ENCODE data around the gene RBM28.

RBM28 gene, protein sequence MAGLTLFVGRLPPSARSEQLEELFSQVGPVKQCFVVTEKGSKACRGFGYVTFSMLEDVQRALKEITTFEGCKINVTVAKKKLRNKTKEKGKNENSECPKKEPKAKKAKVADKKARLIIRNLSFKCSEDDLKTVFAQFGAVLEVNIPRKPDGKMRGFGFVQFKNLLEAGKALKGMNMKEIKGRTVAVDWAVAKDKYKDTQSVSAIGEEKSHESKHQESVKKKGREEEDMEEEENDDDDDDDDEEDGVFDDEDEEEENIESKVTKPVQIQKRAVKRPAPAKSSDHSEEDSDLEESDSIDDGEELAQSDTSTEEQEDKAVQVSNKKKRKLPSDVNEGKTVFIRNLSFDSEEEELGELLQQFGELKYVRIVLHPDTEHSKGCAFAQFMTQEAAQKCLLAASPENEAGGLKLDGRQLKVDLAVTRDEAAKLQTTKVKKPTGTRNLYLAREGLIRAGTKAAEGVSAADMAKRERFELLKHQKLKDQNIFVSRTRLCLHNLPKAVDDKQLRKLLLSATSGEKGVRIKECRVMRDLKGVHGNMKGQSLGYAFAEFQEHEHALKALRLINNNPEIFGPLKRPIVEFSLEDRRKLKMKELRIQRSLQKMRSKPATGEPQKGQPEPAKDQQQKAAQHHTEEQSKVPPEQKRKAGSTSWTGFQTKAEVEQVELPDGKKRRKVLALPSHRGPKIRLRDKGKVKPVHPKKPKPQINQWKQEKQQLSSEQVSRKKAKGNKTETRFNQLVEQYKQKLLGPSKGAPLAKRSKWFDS

GRCh38 chr7:128343554-128344430 lies at the start of gene RBM28:
RBM28 (minus strand) TSS chr7:128343908; CDS start chr7:128343793, 115 bp downstream.
- TF ChIP-seq, protein P1, sequence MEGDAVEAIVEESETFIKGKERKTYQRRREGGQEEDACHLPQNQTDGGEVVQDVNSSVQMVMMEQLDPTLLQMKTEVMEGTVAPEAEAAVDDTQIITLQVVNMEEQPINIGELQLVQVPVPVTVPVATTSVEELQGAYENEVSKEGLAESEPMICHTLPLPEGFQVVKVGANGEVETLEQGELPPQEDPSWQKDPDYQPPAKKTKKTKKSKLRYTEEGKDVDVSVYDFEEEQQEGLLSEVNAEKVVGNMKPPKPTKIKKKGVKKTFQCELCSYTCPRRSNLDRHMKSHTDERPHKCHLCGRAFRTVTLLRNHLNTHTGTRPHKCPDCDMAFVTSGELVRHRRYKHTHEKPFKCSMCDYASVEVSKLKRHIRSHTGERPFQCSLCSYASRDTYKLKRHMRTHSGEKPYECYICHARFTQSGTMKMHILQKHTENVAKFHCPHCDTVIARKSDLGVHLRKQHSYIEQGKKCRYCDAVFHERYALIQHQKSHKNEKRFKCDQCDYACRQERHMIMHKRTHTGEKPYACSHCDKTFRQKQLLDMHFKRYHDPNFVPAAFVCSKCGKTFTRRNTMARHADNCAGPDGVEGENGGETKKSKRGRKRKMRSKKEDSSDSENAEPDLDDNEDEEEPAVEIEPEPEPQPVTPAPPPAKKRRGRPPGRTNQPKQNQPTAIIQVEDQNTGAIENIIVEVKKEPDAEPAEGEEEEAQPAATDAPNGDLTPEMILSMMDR (conservative IDR thresholded peaks at IDR 0.05; ENCODE audit: low read length): no peak
- peak; percentile 90 for DNase-seq (ENCODE audit: low read depth)
- peak within 1 kb of the TSS; percentile 97 for H3K4me3 ChIP-seq (ENCODE audit: low read length)

DNA sequence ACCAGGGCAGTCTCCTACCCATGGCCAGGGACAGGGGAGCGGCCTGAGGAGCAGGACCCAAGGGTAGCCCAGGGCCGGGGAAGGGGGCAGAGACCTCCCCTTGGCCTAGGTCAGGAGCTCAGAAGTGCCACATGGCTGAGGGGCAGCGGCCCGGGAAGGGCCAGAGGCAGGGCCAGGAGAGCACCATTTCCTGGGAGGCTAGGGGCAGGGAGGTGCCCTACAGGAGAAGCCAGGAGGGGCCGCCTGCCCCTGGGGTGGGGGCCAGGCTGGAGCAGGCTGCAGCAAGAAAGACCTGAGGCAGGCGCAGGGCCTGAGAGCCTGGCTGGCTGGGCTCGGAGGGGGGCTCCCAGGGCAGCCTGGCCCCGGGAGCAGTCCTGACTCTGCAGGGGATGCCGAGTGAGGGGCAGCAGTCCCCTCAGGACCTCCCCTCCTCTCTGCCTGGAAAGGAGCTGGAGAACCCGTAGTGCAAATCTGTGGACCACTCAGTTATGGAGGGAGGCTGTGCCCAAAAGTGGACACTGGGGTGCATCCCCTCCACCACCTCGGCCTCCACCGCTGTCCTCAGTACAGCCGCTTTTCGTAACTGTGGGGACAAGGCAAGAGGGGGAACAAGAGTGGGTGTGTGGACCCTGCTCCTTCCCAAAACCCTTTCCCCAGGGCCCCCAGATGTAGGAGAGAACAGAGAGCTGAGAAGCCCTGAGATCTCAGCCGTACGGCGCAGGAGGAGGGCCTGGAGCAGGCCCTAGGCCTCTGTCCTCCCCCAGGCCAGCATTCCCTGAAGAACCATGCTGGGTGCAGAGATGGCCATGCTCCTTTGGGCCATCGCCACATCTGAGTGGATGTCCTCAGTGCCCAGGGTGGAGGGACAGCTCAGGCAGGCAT lies 49.0 kb upstream of the RBM28 start:
- H3K4me3 ChIP-seq (ENCODE audit: low read length): no peak overlapping the region
- TF ChIP-seq, protein P1 (conservative IDR thresholded peaks at IDR 0.05; ENCODE audit: low read length): no peak
- DNase-seq (ENCODE audit: low read depth): no peak

DNA sequence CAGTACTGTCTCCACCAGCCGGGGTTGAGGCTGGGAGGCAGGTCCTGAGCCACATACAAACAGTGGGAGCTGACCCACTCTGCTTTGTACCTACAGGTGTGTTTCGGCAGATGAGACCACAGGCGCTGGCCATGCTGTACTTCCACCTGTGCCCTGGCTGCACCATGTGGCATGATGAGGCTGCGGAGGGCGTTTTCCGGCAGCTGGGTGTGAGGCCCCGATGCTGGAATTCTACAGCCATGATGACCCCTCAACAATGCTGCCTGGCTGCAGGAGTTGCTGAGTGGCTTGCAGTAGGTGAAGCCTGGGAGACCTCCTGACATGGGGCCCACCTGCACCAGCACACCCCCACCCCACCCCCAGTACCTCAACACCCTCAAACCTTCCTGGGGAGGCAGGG lies 48.1 kb upstream of the RBM28 start:
- TF ChIP-seq, protein P1 (conservative IDR thresholded peaks at IDR 0.05; ENCODE audit: low read length): no peak
- DNase-seq (ENCODE audit: low read depth): no peak
- H3K4me3 ChIP-seq (ENCODE audit: low read length): no peak overlapping the region

DNA sequence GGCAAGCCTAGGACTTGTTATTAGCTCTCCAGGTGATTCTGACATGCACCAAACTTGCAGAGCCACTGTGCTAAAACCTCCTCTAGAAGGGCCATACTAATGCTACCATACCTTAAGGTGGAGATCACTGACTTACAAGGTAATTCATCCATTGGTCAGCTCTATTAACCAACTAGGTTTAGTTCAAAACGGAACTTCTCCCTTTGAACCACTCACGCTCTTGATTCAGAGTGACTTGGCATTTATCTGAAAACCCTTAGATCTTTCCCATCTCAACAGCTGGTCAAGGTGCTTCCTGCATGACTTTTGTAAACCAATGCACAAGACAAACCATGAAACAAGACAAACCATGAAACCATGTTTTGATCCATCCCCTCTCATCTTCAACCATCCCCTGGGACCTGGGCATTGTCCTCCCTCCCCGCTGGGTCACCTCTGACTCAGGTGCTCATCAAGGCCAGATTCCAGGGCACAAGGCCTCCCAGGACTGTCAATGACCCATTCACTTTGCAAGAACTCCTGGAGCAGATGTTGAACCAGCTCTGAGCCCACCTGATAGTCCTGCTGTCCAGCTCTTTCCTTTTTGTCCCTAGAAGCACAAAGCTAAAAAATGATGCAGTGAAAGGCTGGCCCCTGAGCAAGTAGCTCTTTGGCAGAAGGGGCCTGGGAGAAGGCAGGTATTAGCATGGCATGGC lies 47.3 kb upstream of the RBM28 start:
- no peak overlapping the region for H3K4me3 ChIP-seq (ENCODE audit: low read length)
- TF ChIP-seq, protein P1 (conservative IDR thresholded peaks at IDR 0.05; ENCODE audit: low read length): no peak
- no peak for DNase-seq (ENCODE audit: low read depth)

- DNase-seq (ENCODE audit: low read depth): no peak
- H3K4me3 ChIP-seq (ENCODE audit: low read length): no peak overlapping the region
- TF ChIP-seq, protein P1 (conservative IDR thresholded peaks at IDR 0.05; ENCODE audit: low read length): no peak
Observed at GRCh38 chr7:128389618-128390329, 46.1 kb upstream of the RBM28 start.

Data from AG10803 (cell line).